Epithelial cell of esophagus (primary cell): ENCODE measurements around the gene HOPX.

Experiments used
- DNase-seq: peaks from one replicate; pipeline ENCODE4 v3.0.0; 2010; ENCODE audit warnings: low read depth
- H3K4me3 ChIP-seq: 2 replicates; pipeline ENCODE4 v1.5.1; 2011; ENCODE audit warnings: mild to moderate bottlenecking, low read length, control low read depth
- CTCF ChIP-seq: IDR thresholded peaks from 2 replicates; pipeline ENCODE4 v1.5.1; 2011; ENCODE audit warnings: low read depth, mild to moderate bottlenecking, low read length, control low read depth, inconsistent platforms; ENCODE audit not compliant: insufficient read depth; ENCODE audit errors: missing control alignments

HOPX gene

GRCh38 chr4:56655627-56656345 is 25.3 kb downstream of the HOPX start:
- DNase-seq, result peak; percentile 29

GRCh38 chr4:56655209-56655626 is 25.9 kb downstream of the HOPX start:
- H3K4me3 ChIP-seq, result peak overlapping the region; percentile 55
- no peak for TF ChIP-seq CTCF
- peak; percentile 39 for DNase-seq

More at GRCh38 chr4:56655627-56656345, 25.3 kb downstream of the HOPX start:
- TF ChIP-seq CTCF, result no peak
- H3K4me3 ChIP-seq, result peak overlapping the region; percentile 55

GRCh38 chr4:56654238-56654632 is 26.9 kb downstream of the HOPX start:
- no peak for DNase-seq
- H3K4me3 ChIP-seq, result no peak overlapping the region
- no peak for TF ChIP-seq CTCF

- DNase-seq, result no peak
- TF ChIP-seq CTCF, result no peak
- no peak overlapping the region for H3K4me3 ChIP-seq
These were observed 27.4 kb downstream of the HOPX start for GRCh38 chr4:56653461-56654237.

- no peak for DNase-seq
- no peak overlapping the region for H3K4me3 ChIP-seq
- TF ChIP-seq CTCF, result no peak
These were observed 28.9 kb downstream of the HOPX start for GRCh38 chr4:56652196-56652595.

GRCh38 chr4:56651056-56651350 is 30.1 kb downstream of the HOPX start:
- no peak overlapping the region for H3K4me3 ChIP-seq
- no peak for DNase-seq
- TF ChIP-seq CTCF, result no peak
